ENCODE measurements around the gene CBY3. TPM values are rescaled to one million over a fixed set of nuclear protein-coding genes. Genes with fewer than 3 reads are reported as not detected.

Gene CBY3
- polyA plus RNA-seq, 1 of the 3 experiments (the other 2 are of a cell fraction), result not detected

GRCh38 chr5:179729727-179730126 is 48.9 kb upstream of the CBY3 start:
- Histone ChIP-seq H3K9ac (no peak overlapping the region), H3K27me3 (ENCODE audit: insufficient read depth) (no peaks in the 10 kb centered on the region), H3K36me3 (replicated peaks in 1 of 2; ENCODE audit: control insufficient read depth in 1 of 2, insufficient read depth in 2 of 2, low read length in 1 of 2) (peaks cover 54 to 72% of the 10 kb centered on the region in 2 experiments), H3K9me2 (no peaks in the 10 kb centered on the region), H3K4me1 (ENCODE audit: control insufficient read depth in 1 of 2, insufficient read depth in 2 of 2, low read depth in 1 of 2, low read length in 1 of 2) (peaks cover 8 to 10% of the 10 kb centered on the region in 2 experiments; a peak in 2 of 4 replicates), H3F3A (replicated peaks; ENCODE audit: insufficient read depth) (peaks cover 61% of the 10 kb centered on the region), H3K4me2 (no peak overlapping the region), H4K20me1 (ENCODE audit: insufficient read depth) (peaks cover 14% of the 10 kb centered on the region), H2AFZ (ENCODE audit: low read depth) (no peak overlapping the region), H3K27ac (ENCODE audit: low read depth in 2 of 2, low read length in 1 of 2) (no peak overlapping the region), H3K79me2 (ENCODE audit: insufficient read depth) (peaks cover 37% of the 10 kb centered on the region), H3K9me3 (no peaks in the 10 kb centered on the region), H3K4me3 (ENCODE audit: low read depth in 2 of 2, low read length in 1 of 2) (no peak overlapping the region)
- ChIA-PET CTCF (interaction anchor here (1.5 kb wide), 1 partner anchor 34 kb away, joined by 4 read pairs; no protein-coding TSS in a partner anchor), POLR2A (no interaction called here)
- 97% methylated on average over 3 of the region's 3 CpGs for WGBS (ENCODE audit: low lambda C conversion rate)
- no peak for DNase-seq
- TF ChIP-seq FOXJ3 (CRISPR knock-in tag; IDR thresholded peaks at IDR 0.05) (no peak), MXI1 (IDR thresholded peaks at IDR 0.05; ENCODE audit: low read depth, low read length) (no peak), SMC3 (IDR thresholded peaks at IDR 0.05; ENCODE audit: low read depth, low read length) (no peak), RCOR1 (IDR thresholded peaks at IDR 0.05; ENCODE audit: low read length) (no peak), PBX3 (IDR thresholded peaks at IDR 0.05) (no peak)

- CTCF ChIA-PET, result interaction anchor here (1.5 kb wide), 1 partner anchor 34 kb away, joined by 4 read pairs; no protein-coding TSS in a partner anchor
- 92% methylated on average over 4 of the region's 4 CpGs for WGBS (ENCODE audit: low lambda C conversion rate)
These were observed 48.5 kb upstream of the CBY3 start for GRCh38 chr5:179729303-179729702.

More at GRCh38 chr5:179729303-179729702, 48.5 kb upstream of the CBY3 start:
- Histone ChIP-seq H3K4me2 (no peak overlapping the region), H3K27ac (ENCODE audit: low read depth in 2 of 2, low read length in 1 of 2) (no peak overlapping the region), H3F3A (replicated peaks; ENCODE audit: insufficient read depth) (peaks cover 65% of the 10 kb centered on the region), H3K27me3 (ENCODE audit: insufficient read depth) (no peaks in the 10 kb centered on the region), H3K9me2 (no peaks in the 10 kb centered on the region), H3K36me3 (replicated peaks in 1 of 2; ENCODE audit: control insufficient read depth in 1 of 2, insufficient read depth in 2 of 2, low read length in 1 of 2) (peaks cover 58 to 72% of the 10 kb centered on the region in 2 experiments), H3K4me1 (ENCODE audit: control insufficient read depth in 1 of 2, insufficient read depth in 2 of 2, low read depth in 1 of 2, low read length in 1 of 2) (peaks cover 5 to 6% of the 10 kb centered on the region in 2 experiments; a peak in 2 of 4 replicates), H2AFZ (ENCODE audit: low read depth) (no peak overlapping the region), H3K9ac (no peak overlapping the region), H3K9me3 (no peaks in the 10 kb centered on the region), H3K4me3 (ENCODE audit: low read depth in 2 of 2, low read length in 1 of 2) (no peak overlapping the region; a peak in 1 of 4 replicates), H4K20me1 (ENCODE audit: insufficient read depth) (peaks cover 10% of the 10 kb centered on the region), H3K79me2 (ENCODE audit: insufficient read depth) (peaks cover 36% of the 10 kb centered on the region)
- DNase-seq, result no peak
- POLR2A ChIA-PET, result no interaction called here
- TF ChIP-seq REST (IDR thresholded peaks at IDR 0.05; ENCODE audit: low read depth, low read length) (no peak), MEF2A (IDR thresholded peaks at IDR 0.05; ENCODE audit: borderline replicate concordance, low read depth) (no peak), CHD2 (IDR thresholded peaks at IDR 0.05; ENCODE audit: low read length, partially characterized antibody) (no peak), TAF1 (IDR thresholded peaks at IDR 0.05; ENCODE audit: borderline replicate concordance, low read depth, low read length) (no peak), JUND (IDR thresholded peaks at IDR 0.05) (no peak), TCF12 (IDR thresholded peaks at IDR 0.05) (no peak), CTCF (IDR thresholded peaks at IDR 0.05) (no peak), GABPA (IDR thresholded peaks at IDR 0.05; ENCODE audit: low read depth) (no peak), EZH2phosphoT487 (IDR thresholded peaks at IDR 0.05; ENCODE audit: borderline replicate concordance, low read depth) (no peak), USF2 (IDR thresholded peaks at IDR 0.05; ENCODE audit: borderline replicate concordance, low read depth, low read length) (no peak)
